MCF 10A (cell line): ENCODE measurements around the gene TAB2. TPM values are rescaled to one million over a fixed set of nuclear protein-coding genes. Genes with fewer than 3 reads are reported as not detected.
A peak's percentile ranks its signal among the peaks of the same experiment; 100 is the strongest.

Experiments used
- Bru-seq: library from RNA; stranded (reverse); fragments of 400-500 nt; gene quantifications from one replicate; lab custom pipeline; 2021; lab: Mats Ljungman, UMichigan
- BruChase-seq, 2 experiments: library from RNA; stranded (reverse); fragments of 400-500 nt; gene quantifications; one replicate each; lab custom pipeline; 2021; lab: Mats Ljungman, UMichigan
- BruUV-seq: library from RNA; stranded (reverse); fragments of 400-500 nt; replicated peaks from 2 replicates; lab custom pipeline; 2021; lab: Mats Ljungman, UMichigan
- CTCF ChIA-PET: fragments of 300-600 bp; sonication (Branson Sonifier 250); formaldehyde crosslinking; extraction: SDS; loops from one replicate; lab custom pipeline; 2021; ENCODE audit warnings: antibody characterized with exemption, inconsistent platforms; lab: Yijun Ruan, JAX
- POLR2A ChIA-PET: fragments of 300-600, 350-650 bp; sonication (Branson Sonifier 250); formaldehyde crosslinking; extraction: SDS; loops from one replicate; lab custom pipeline; 2020; ENCODE audit warnings: antibody characterized with exemption, inconsistent platforms; lab: Yijun Ruan, JAX
- DNase-seq: peaks from one replicate; pipeline ENCODE4 v3.0.0-alpha.2; 2018; ENCODE audit not compliant: unreplicated experiment
- H3K27ac Mint-ChIP-seq: one replicate; pipeline ENCODE4 v1.8.0; 2022; ENCODE audit warnings: mild to moderate bottlenecking, low read depth, mixed read lengths; ENCODE audit not compliant: unreplicated experiment
- H3K27me3 Mint-ChIP-seq: one replicate; pipeline ENCODE4 v1.8.0; 2022; ENCODE audit warnings: mixed read lengths; ENCODE audit not compliant: insufficient read depth, unreplicated experiment
- H3K36me3 Mint-ChIP-seq: one replicate; pipeline ENCODE4 v1.8.0; 2022; ENCODE audit warnings: mild to moderate bottlenecking, moderate library complexity, mixed read lengths; ENCODE audit not compliant: insufficient read depth, unreplicated experiment
- H3K4me1 Mint-ChIP-seq: one replicate; pipeline ENCODE4 v1.8.0; 2022; ENCODE audit warnings: mixed read lengths; ENCODE audit not compliant: insufficient read depth, unreplicated experiment
- H3K4me3 Mint-ChIP-seq: one replicate; pipeline ENCODE4 v1.8.0; 2022; ENCODE audit warnings: mild to moderate bottlenecking, moderate library complexity, mixed read lengths; ENCODE audit not compliant: unreplicated experiment
- H3K9me3 Mint-ChIP-seq: one replicate; pipeline ENCODE4 v1.8.0; 2022; ENCODE audit warnings: mixed read lengths; ENCODE audit not compliant: unreplicated experiment
- intact Hi-C: fragments of 100-400 bp; cut with micrococcal nuclease; formaldehyde crosslinking; loops from 2 replicates; pipeline ENCODE4 v1.14.1; 2022
- long read RNA-seq: library from polyadenylated mRNA; stranded (forward); transcript quantifications from one replicate; pipeline ENCODE4 v2.0.0, GENCODE V29; 2022
- total RNA-seq: library from RNA; stranded (reverse); gene quantifications from 2 replicates; pipeline ENCODE4 v1.2.3, GENCODE V29; 2022
- TF ChIP-seq, protein P1 (sequence below): fragments of 200-600 bp; IDR thresholded peaks from one replicate; pipeline ENCODE4 v1.8.0; 2022; ENCODE audit warnings: antibody characterized with exemption, mild to moderate bottlenecking; ENCODE audit not compliant: unreplicated experiment

Gene TAB2, protein sequence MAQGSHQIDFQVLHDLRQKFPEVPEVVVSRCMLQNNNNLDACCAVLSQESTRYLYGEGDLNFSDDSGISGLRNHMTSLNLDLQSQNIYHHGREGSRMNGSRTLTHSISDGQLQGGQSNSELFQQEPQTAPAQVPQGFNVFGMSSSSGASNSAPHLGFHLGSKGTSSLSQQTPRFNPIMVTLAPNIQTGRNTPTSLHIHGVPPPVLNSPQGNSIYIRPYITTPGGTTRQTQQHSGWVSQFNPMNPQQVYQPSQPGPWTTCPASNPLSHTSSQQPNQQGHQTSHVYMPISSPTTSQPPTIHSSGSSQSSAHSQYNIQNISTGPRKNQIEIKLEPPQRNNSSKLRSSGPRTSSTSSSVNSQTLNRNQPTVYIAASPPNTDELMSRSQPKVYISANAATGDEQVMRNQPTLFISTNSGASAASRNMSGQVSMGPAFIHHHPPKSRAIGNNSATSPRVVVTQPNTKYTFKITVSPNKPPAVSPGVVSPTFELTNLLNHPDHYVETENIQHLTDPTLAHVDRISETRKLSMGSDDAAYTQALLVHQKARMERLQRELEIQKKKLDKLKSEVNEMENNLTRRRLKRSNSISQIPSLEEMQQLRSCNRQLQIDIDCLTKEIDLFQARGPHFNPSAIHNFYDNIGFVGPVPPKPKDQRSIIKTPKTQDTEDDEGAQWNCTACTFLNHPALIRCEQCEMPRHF
- total RNA-seq (55.9 and 76.4 TPM in 2 replicates), Bru-seq, nascent RNA (percentile 91 among the genes with signal in this experiment), BruChase-seq, experiment 1, labeled RNA remaining after a 6-hour chase (percentile 84 among the genes with signal in this experiment), BruChase-seq, experiment 2, labeled RNA remaining after a 2-hour chase (percentile 88 among the genes with signal in this experiment)
- long read RNA-seq, full-length matches to known transcripts, result 9 of 30 reads
- long read RNA-seq, partial matches to known transcripts, result 18 of 30 reads
- long read RNA-seq, other reads (novel, unspliced or antisense), result 3 of 30 reads

DNA sequence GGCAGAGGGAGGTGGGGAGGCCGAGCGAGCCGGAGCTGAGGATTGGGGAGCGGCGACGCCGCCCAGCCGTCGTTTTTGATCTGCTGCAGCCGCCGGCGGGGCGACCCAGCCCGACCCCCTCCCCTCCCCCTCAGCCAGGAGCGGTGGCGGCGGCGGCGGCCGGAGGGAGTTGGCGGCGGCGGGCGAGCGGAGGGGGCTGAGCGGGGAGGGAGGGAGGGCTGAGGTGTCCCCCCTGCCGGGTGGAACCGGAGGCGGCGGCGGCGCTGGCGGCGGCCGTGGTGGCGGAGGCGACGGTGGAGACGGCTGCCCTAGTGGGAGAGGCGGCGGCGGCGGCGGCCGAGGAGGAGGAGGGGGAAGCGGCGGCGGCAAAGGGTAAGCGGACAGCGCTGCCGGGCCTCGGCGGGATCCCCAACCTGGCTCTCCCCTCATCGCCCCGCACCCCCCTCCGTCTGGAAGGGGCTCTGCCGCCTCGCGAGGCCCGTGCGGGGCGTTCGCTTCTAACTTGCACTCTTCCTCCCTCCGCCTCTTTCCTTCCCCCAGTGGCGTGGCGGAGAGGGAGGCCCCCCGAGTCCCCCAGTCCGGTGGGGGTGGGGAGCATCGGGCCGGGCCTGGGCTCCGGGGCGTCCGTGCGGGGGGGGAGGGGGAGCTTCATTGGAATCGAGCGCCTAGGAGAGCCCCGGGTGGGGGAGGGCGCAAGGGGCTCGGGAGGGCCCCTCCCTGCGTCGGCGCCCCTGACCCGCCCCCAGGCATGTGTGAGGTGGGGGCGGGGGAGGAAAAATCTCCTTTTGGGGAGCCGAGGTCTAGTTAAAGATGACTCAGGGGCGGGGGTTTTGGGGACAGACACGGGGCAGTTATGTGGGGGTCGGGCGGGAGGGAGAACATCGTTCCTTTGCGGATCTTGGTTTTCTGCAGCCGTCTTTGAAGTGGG, at the start of gene TAB2:
TSS of gene TAB2 (plus strand) at position 69 of the 928 bp plus-strand sequence. CDS start 52,286 bp downstream, outside the sequence.
- CTCF ChIA-PET, result interaction anchor here (0.6 to 0.8 kb wide), 3 partner anchors 163 to 287 kb away, joined by 3 read pairs; no protein-coding TSS in a partner anchor
- TF ChIP-seq, protein P1, sequence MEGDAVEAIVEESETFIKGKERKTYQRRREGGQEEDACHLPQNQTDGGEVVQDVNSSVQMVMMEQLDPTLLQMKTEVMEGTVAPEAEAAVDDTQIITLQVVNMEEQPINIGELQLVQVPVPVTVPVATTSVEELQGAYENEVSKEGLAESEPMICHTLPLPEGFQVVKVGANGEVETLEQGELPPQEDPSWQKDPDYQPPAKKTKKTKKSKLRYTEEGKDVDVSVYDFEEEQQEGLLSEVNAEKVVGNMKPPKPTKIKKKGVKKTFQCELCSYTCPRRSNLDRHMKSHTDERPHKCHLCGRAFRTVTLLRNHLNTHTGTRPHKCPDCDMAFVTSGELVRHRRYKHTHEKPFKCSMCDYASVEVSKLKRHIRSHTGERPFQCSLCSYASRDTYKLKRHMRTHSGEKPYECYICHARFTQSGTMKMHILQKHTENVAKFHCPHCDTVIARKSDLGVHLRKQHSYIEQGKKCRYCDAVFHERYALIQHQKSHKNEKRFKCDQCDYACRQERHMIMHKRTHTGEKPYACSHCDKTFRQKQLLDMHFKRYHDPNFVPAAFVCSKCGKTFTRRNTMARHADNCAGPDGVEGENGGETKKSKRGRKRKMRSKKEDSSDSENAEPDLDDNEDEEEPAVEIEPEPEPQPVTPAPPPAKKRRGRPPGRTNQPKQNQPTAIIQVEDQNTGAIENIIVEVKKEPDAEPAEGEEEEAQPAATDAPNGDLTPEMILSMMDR, result no peak
- POLR2A ChIA-PET, result interaction anchor here (0.5 to 14.1 kb wide), 18 partner anchors 9 to 929 kb away, joined by 3 to 392 read pairs (median 3); no protein-coding TSS in a partner anchor
- no peaks in the 10 kb centered on the region for H3K9me3 Mint-ChIP-seq
- H3K27me3 Mint-ChIP-seq, result no peaks in the 10 kb centered on the region
- peak within 1 kb of the TSS; percentile 82 for H3K4me3 Mint-ChIP-seq
- no TSS peak for BruUV-seq
- H3K4me1 Mint-ChIP-seq, result peaks cover 21% of the 10 kb centered on the region
- H3K36me3 Mint-ChIP-seq, result no peaks in the 10 kb centered on the region
- H3K27ac Mint-ChIP-seq, result peak within 1 kb of the TSS; percentile 82
- intact Hi-C loops, result loop anchor here (2.0 to 5.0 kb wide), 5 partner anchors 17 to 285 kb away; no protein-coding TSS in a partner anchor
- DNase-seq, result peak; percentile 33

DNA sequence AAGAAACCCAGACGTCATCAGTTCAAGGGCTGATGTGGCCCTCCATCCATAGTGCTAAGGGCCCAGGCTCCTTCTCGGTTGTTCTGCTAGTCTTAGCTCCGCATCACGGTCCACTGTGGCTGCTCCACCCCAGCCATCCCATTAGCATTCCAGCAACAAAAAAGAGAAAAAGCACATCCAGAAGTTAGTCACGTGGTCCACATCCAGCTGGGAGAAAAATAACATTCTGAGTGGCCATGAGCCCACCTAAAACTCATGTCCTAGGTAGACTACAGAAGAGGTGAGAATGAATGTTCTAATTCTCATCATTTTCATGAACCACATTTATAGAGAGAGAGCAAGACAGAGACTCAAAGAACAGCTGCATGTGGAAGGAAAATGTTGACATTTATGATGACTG, 49.4 kb upstream of the TAB2 start:
- intact Hi-C loops, result no loop called here
- H3K4me3 Mint-ChIP-seq, result no peak overlapping the region
- H3K9me3 Mint-ChIP-seq, result no peaks in the 10 kb centered on the region
- H3K27me3 Mint-ChIP-seq, result peaks cover 14% of the 10 kb centered on the region
- no peak for DNase-seq
- no TSS peak for BruUV-seq
- TF ChIP-seq, protein P1, result no peak
- ChIA-PET POLR2A (interaction anchor here (0.7 to 1.7 kb wide), 3 partner anchors 9 to 183 kb away, joined by 3 to 5 read pairs (median 3); no protein-coding TSS in a partner anchor), CTCF (interaction anchor here (0.6 kb wide), 1 partner anchor 221 kb away, joined by 3 read pairs; no protein-coding TSS in a partner anchor)
- no peak overlapping the region for H3K27ac Mint-ChIP-seq
- no peaks in the 10 kb centered on the region for H3K4me1 Mint-ChIP-seq
- no peaks in the 10 kb centered on the region for H3K36me3 Mint-ChIP-seq

DNA sequence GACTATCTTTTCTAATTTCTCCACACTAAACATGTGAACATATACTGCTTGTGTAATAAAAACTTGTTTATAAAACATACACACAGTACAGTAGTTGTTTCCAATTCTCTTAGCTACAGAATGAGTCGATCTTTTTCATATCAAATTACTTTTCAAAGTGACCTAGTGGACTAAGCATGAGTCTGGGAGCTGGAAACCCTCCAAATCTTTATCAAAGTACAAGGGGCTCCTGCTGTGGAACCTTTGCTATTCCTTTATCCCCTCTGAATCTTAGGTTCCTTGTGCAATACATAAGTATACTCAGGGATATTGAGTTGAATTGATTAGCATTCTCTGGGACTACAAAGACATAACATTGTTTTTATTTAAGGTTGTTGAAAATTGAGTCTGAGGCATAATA, 48.7 kb upstream of the TAB2 start:
- peaks cover 14% of the 10 kb centered on the region for H3K27me3 Mint-ChIP-seq
- H3K4me3 Mint-ChIP-seq, result no peak overlapping the region
- H3K9me3 Mint-ChIP-seq, result no peaks in the 10 kb centered on the region
- TF ChIP-seq, protein P1, result no peak
- H3K4me1 Mint-ChIP-seq, result no peaks in the 10 kb centered on the region
- POLR2A ChIA-PET, result interaction anchor here (0.7 to 1.7 kb wide), 4 partner anchors 9 to 183 kb away, joined by 3 to 5 read pairs (median 3); no protein-coding TSS in a partner anchor
- no peaks in the 10 kb centered on the region for H3K36me3 Mint-ChIP-seq
- intact Hi-C loops, result no loop called here
- no TSS peak for BruUV-seq
- no peak overlapping the region for H3K27ac Mint-ChIP-seq
- CTCF ChIA-PET, result no interaction called here
- no peak for DNase-seq
